Measurements from ENCODE around the gene SPACA5B. TPM values are rescaled to one million over a fixed set of nuclear protein-coding genes. Genes with fewer than 3 reads are reported as not detected.

Gene SPACA5B
- total and polyA plus RNA-seq, 10 of the 15 experiments (the other 5 are each of a cell fraction or from before 2014, with no cell fraction given), result 1.0 TPM; not detected in 9

- no peak for TF ChIP-seq MTA2 (IDR thresholded peaks at IDR 0.05; ENCODE audit: low read depth)
- TF ChIP-seq ZBTB4 (CRISPR knock-in tag; IDR thresholded peaks at IDR 0.05), result no peak
- no peak for TF ChIP-seq ZNF274 (IDR thresholded peaks at IDR 0.05; ENCODE audit: insufficient read depth, insufficient read length)
Measured at GRCh38 chrX:48083212-48083611, 47.2 kb upstream of the SPACA5B start (continued).

- no peaks in the 10 kb centered on the region for H4K20me1 ChIP-seq (ENCODE audit: control insufficient read depth, insufficient read depth)
- 57% methylated on average over 5 of the region's 5 CpGs for WGBS (ENCODE audit: insufficient coverage, insufficient replicate concordance, low lambda C conversion rate, missing lambda C conversion rate)
- no peak overlapping the region for H3K4me3 ChIP-seq
- ChIA-PET CTCF (interaction anchor here (0.7 to 2.8 kb wide), 14 partner anchors 10 to 491 kb away, joined by 3 to 17 read pairs (median 4); no protein-coding TSS in a partner anchor), POLR2A (no interaction called here), RAD21 (ENCODE audit: unreplicated experiment) (interaction anchor here (1.1 to 1.5 kb wide), 2 partner anchors 410 to 457 kb away, joined by 3 to 6 read pairs; no protein-coding TSS in a partner anchor), SMC1A (ENCODE audit: uncharacterized antibody, unreplicated experiment) (interaction anchor here (0.6 to 1.7 kb wide), 3 partner anchors 19 to 411 kb away, joined by 3 to 6 read pairs (median 3); no protein-coding TSS in a partner anchor)
- H3K9ac ChIP-seq (ENCODE audit: control insufficient read depth, insufficient read depth, low read length), result no peak overlapping the region
- no peaks in the 10 kb centered on the region for H3K36me3 ChIP-seq (ENCODE audit: control insufficient read depth in 2 of 2, insufficient read depth in 2 of 2, low read length in 1 of 2)
- no peak overlapping the region for H2AFZ ChIP-seq (ENCODE audit: control insufficient read depth, low read depth, low read length)
- in situ Hi-C loops (cut with MboI), result loop anchor here (10.0 kb wide), 1 partner anchor 411 kb away; no protein-coding TSS in a partner anchor
- no peaks in the 10 kb centered on the region for H3K4me1 ChIP-seq (ENCODE audit: control insufficient read depth, insufficient read depth, low read length)
- no peak overlapping the region for H3K4me2 ChIP-seq (ENCODE audit: control insufficient read depth, insufficient read depth)
- intact Hi-C loops (cut with micrococcal nuclease; ENCODE audit: unreplicated experiment), result loop anchor here (1.0 to 10.0 kb wide), 3 partner anchors 381 to 854 kb away; no protein-coding TSS in a partner anchor
- no peak for DNase-seq (ENCODE audit: low read depth, low spot score)
- H3K79me2 ChIP-seq (ENCODE audit: control insufficient read depth, insufficient read depth, low read length), result no peaks in the 10 kb centered on the region
- no peaks in the 10 kb centered on the region for H3K27me3 ChIP-seq (replicated peaks in 1 of 2; ENCODE audit: control insufficient read depth in 2 of 2, insufficient read depth in 2 of 2, low read length in 1 of 2)
- no peak overlapping the region for H3K27ac ChIP-seq (ENCODE audit: control insufficient read depth, insufficient read depth)
- BruUV-seq (replicated peaks), result no TSS peak
- H3K9me3 ChIP-seq (replicated peaks; ENCODE audit: control insufficient read depth, insufficient read depth, low read length), result no peaks in the 10 kb centered on the region
- ATAC-seq, result no peak
- no peak for FAIRE-seq
- no peak for TF ChIP-seq ETV6 (conservative IDR thresholded peaks at IDR 0.05 in 1 of 2, IDR thresholded peaks at IDR 0.05 in 1 of 2; ENCODE audit: borderline replicate concordance in 1 of 2, low read depth in 1 of 2)
- TF ChIP-seq KLF5 (IDR thresholded peaks at IDR 0.05; ENCODE audit: partially characterized antibody), result no peak
- no peak for TF ChIP-seq TBL1XR1 (IDR thresholded peaks at IDR 0.05; ENCODE audit: low read depth, low read length)
- TF ChIP-seq, protein P1, sequence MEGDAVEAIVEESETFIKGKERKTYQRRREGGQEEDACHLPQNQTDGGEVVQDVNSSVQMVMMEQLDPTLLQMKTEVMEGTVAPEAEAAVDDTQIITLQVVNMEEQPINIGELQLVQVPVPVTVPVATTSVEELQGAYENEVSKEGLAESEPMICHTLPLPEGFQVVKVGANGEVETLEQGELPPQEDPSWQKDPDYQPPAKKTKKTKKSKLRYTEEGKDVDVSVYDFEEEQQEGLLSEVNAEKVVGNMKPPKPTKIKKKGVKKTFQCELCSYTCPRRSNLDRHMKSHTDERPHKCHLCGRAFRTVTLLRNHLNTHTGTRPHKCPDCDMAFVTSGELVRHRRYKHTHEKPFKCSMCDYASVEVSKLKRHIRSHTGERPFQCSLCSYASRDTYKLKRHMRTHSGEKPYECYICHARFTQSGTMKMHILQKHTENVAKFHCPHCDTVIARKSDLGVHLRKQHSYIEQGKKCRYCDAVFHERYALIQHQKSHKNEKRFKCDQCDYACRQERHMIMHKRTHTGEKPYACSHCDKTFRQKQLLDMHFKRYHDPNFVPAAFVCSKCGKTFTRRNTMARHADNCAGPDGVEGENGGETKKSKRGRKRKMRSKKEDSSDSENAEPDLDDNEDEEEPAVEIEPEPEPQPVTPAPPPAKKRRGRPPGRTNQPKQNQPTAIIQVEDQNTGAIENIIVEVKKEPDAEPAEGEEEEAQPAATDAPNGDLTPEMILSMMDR (IDR thresholded peaks at IDR 0.05 in 2 of 3, conservative IDR thresholded peaks at IDR 0.05 in 1 of 3; ENCODE audit: control insufficient read depth in 2 of 3, extremely low read depth in 1 of 3, insufficient read depth in 1 of 3, low read depth in 3 of 3, low read length in 3 of 3), result no peak
- TF ChIP-seq, protein P2, sequence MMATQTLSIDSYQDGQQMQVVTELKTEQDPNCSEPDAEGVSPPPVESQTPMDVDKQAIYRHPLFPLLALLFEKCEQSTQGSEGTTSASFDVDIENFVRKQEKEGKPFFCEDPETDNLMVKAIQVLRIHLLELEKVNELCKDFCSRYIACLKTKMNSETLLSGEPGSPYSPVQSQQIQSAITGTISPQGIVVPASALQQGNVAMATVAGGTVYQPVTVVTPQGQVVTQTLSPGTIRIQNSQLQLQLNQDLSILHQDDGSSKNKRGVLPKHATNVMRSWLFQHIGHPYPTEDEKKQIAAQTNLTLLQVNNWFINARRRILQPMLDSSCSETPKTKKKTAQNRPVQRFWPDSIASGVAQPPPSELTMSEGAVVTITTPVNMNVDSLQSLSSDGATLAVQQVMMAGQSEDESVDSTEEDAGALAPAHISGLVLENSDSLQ (IDR thresholded peaks at IDR 0.05), result no peak
- TF ChIP-seq IRF4 (IDR thresholded peaks at IDR 0.05; ENCODE audit: low read depth, low read length), result no peak
- no peak for TF ChIP-seq MEF2A (IDR thresholded peaks at IDR 0.05; ENCODE audit: insufficient read depth, low read depth, low read length)
- no peak for TF ChIP-seq SREBF1 (IDR thresholded peaks at IDR 0.05; ENCODE audit: low read length)
- TF ChIP-seq SMARCA5 (IDR thresholded peaks at IDR 0.05), result no peak
- TF ChIP-seq ZNF384 (IDR thresholded peaks at IDR 0.05; ENCODE audit: borderline replicate concordance, low read depth, low read length), result no peak
- TF ChIP-seq ZZZ3 (IDR thresholded peaks at IDR 0.05; ENCODE audit: control insufficient read depth, insufficient read length, low read depth), result no peak
Measured at GRCh38 chrX:48083706-48084105, 46.7 kb upstream of the SPACA5B start.
